H1 (cell line): Measurements from ENCODE around the gene ZC3H7B. TPM values are rescaled to one million over a fixed set of nuclear protein-coding genes. Genes with fewer than 3 reads are reported as not detected.

ENCODE experiments used
- CTCF ChIA-PET: fragments of 300-600 bp; sonication (Branson Sonifier 250); formaldehyde crosslinking; loops from one replicate; lab custom pipeline; 2021; ENCODE audit not compliant: partially characterized antibody; lab: Charles Lee
- POLR2A ChIA-PET: fragments of 300-600 bp; sonication (Branson Sonifier 250); formaldehyde crosslinking; loops from one replicate; lab custom pipeline; 2021; ENCODE audit warnings: inconsistent platforms; ENCODE audit not compliant: partially characterized antibody; lab: Charles Lee
- DNase-seq, 2 experiments: peaks; one replicate each; pipeline versions ENCODE4 v3.0.0 to v3.0.0-alpha.2; 2010 to 2022; ENCODE audit warnings: low spot score in 2 of 2, low read depth in 1 of 2, mixed read lengths in 1 of 2
- FAIRE-seq: peaks from 2 replicates; lab custom pipeline; 2011; peaks lifted over from hg19 to GRCh38; lab: Jason Lieb, UNC
- H2AFZ ChIP-seq: 2 replicates; pipeline ENCODE4 v1.8.1; 2012; ENCODE audit warnings: low read length, inconsistent platforms
- H2AK5ac ChIP-seq: 2 replicates; pipeline ENCODE4 v1.6.1; 2013; ENCODE audit warnings: low read depth, low read length
- H2BK120ac ChIP-seq: replicated peaks from 2 replicates; pipeline ENCODE3; 2013; ENCODE audit warnings: low read depth, low read length, inconsistent platforms
- H2BK12ac ChIP-seq: 2 replicates; pipeline ENCODE4 v1.6.1; 2013; ENCODE audit warnings: low read depth, low read length
- H2BK15ac ChIP-seq: 2 replicates; pipeline ENCODE4 v1.6.1; 2013; ENCODE audit warnings: low read length
- H2BK20ac ChIP-seq: 2 replicates; pipeline ENCODE4 v1.6.1; 2013; ENCODE audit warnings: low read length
- H2BK5ac ChIP-seq: 2 replicates; pipeline ENCODE4 v1.6.1; 2013; ENCODE audit warnings: low read depth, low read length
- H3K14ac ChIP-seq: 2 replicates; pipeline ENCODE4 v1.6.1; 2013; ENCODE audit warnings: inconsistent platforms; ENCODE audit not compliant: insufficient read length
- H3K18ac ChIP-seq: 2 replicates; pipeline ENCODE4 v1.6.1; 2013; ENCODE audit warnings: low read length; ENCODE audit errors: extremely low read depth
- H3K23ac ChIP-seq: 2 replicates; pipeline ENCODE4 v1.6.1; 2013; ENCODE audit warnings: inconsistent platforms; ENCODE audit not compliant: insufficient read length
- H3K23me2 ChIP-seq: 2 replicates; pipeline ENCODE4 v1.6.1; 2013; ENCODE audit warnings: low read depth, low read length
- H3K27ac ChIP-seq: 2 replicates; pipeline ENCODE4 v1.6.1; 2011; ENCODE audit warnings: low read depth, low read length, inconsistent platforms
- H3K27me3 ChIP-seq, 4 experiments: replicated peaks in 1 of 4; 1 replicate in 1 of 4; 2 replicates in 3 of 4; pipeline versions ENCODE4 v1.6.1 to v1.8.1; 2011 to 2013; ENCODE audit warnings: low read length in 3 of 4, mild to moderate bottlenecking in 3 of 4, inconsistent platforms in 2 of 4, mixed read lengths in 2 of 4, moderate library complexity in 1 of 4; ENCODE audit not compliant: control insufficient read depth in 3 of 4, insufficient read depth in 3 of 4; ENCODE audit errors: extremely low read depth in 1 of 4
- H3K36me3 ChIP-seq, 4 experiments: 2 replicates each; pipeline versions ENCODE4 v1.6.1 to v1.8.1; 2011 to 2013; ENCODE audit warnings: mild to moderate bottlenecking in 4 of 4, low read length in 3 of 4, moderate library complexity in 2 of 4, control low read depth in 1 of 4, inconsistent platforms in 1 of 4; ENCODE audit not compliant: insufficient read depth in 4 of 4, control insufficient read depth in 2 of 4
- H3K4ac ChIP-seq: replicated peaks from 2 replicates; pipeline ENCODE3; 2013; ENCODE audit warnings: low read length, low read depth, mixed read lengths, inconsistent platforms; ENCODE audit not compliant: insufficient read length
- H3K4me1 ChIP-seq, 4 experiments: replicated peaks in 1 of 4; 1 replicate in 1 of 4; 2 replicates in 3 of 4; pipeline versions ENCODE4 v1.6.1 to v1.8.1; 2011 to 2013; ENCODE audit warnings: low read length in 3 of 4, inconsistent platforms in 2 of 4, mixed read lengths in 1 of 4; ENCODE audit not compliant: insufficient read depth in 4 of 4, control insufficient read depth in 3 of 4
- H3K4me2 ChIP-seq, 2 experiments: 2 replicates each; pipeline versions ENCODE4 v1.6.1 to v1.8.1; 2011 to 2013; ENCODE audit warnings: low read depth in 2 of 2, low read length in 2 of 2, control low read depth in 1 of 2, inconsistent platforms in 1 of 2, mild to moderate bottlenecking in 1 of 2; ENCODE audit not compliant: insufficient read depth in 1 of 2
- H3K4me3 ChIP-seq, 4 experiments: fragments of 200-600, 300-600 bp in 1 of 4; sonication (generic), shearing (Covaris generic), sonication (Bioruptor Twin) in 1 of 4; 2 replicates each; pipeline versions ENCODE4 v1.5.1 to v1.8.1; 2011 to 2016; ENCODE audit warnings: low read length in 4 of 4, low read depth in 3 of 4, control low read depth in 2 of 4, inconsistent platforms in 2 of 4, mild to moderate bottlenecking in 2 of 4, mixed read lengths in 1 of 4, moderate library complexity in 1 of 4; ENCODE audit not compliant: insufficient read depth in 2 of 4; ENCODE audit errors: extremely low read depth in 1 of 4
- H3K56ac ChIP-seq: replicated peaks from 2 replicates; pipeline ENCODE3; 2013; ENCODE audit warnings: low read depth, mild to moderate bottlenecking, mixed read lengths, low read length, inconsistent platforms; ENCODE audit not compliant: insufficient read length
- H3K79me1 ChIP-seq: 2 replicates; pipeline ENCODE4 v1.6.1; 2013; ENCODE audit warnings: low read depth, low read length, control low read depth
- H3K79me2 ChIP-seq, 2 experiments: 2 replicates each; pipeline versions ENCODE4 v1.6.1 to v1.8.1; 2012 to 2013; ENCODE audit warnings: low read length in 2 of 2, mild to moderate bottlenecking in 2 of 2, inconsistent platforms in 1 of 2; ENCODE audit not compliant: insufficient read depth in 2 of 2, control insufficient read depth in 1 of 2
- H3K9ac ChIP-seq, 4 experiments: replicated peaks in 1 of 4; 1 replicate in 1 of 4; 2 replicates in 3 of 4; pipeline versions ENCODE4 v1.6.1 to v1.8.1; 2011 to 2013; ENCODE audit warnings: low read depth in 3 of 4, low read length in 3 of 4, control low read depth in 2 of 4, mild to moderate bottlenecking in 2 of 4, moderate library complexity in 2 of 4, inconsistent platforms in 1 of 4; ENCODE audit errors: extremely low read depth in 1 of 4
- H3K9me3 ChIP-seq, 2 experiments: 2 replicates each; pipeline versions ENCODE4 v1.6.1 to v1.8.1; 2012 to 2013; ENCODE audit warnings: mild to moderate bottlenecking in 2 of 2, moderate library complexity in 2 of 2, control low read depth in 1 of 2, inconsistent platforms in 1 of 2, low read depth in 1 of 2, low read length in 1 of 2, mixed read lengths in 1 of 2; ENCODE audit not compliant: insufficient read depth in 2 of 2
- H4K20me1 ChIP-seq, 2 experiments: replicated peaks in 1 of 2; 2 replicates each; pipeline versions ENCODE3 to v1.8.1; 2011 to 2013; ENCODE audit warnings: inconsistent platforms in 2 of 2, low read length in 2 of 2, mild to moderate bottlenecking in 1 of 2; ENCODE audit not compliant: insufficient read depth in 2 of 2, control insufficient read depth in 1 of 2
- H4K5ac ChIP-seq: 2 replicates; pipeline ENCODE4 v1.6.1; 2013; ENCODE audit warnings: low read length, low read depth, mixed read lengths, inconsistent platforms; ENCODE audit not compliant: insufficient read length
- H4K8ac ChIP-seq: 2 replicates; pipeline ENCODE4 v1.8.0; 2013; ENCODE audit warnings: mild to moderate bottlenecking, moderate library complexity, low read length, inconsistent platforms; ENCODE audit not compliant: insufficient read depth; ENCODE audit errors: extremely low read depth
- H4K91ac ChIP-seq: replicated peaks from 2 replicates; pipeline ENCODE3; 2013; ENCODE audit warnings: low read length, mixed read lengths, inconsistent platforms; ENCODE audit not compliant: insufficient read length
- EGR1 ChIP-seq: IDR thresholded peaks from 2 replicates; pipeline ENCODE4 v1.6.1; 2011; ENCODE audit warnings: low read depth, low read length, borderline replicate concordance
- EP300 ChIP-seq, 2 experiments: IDR thresholded peaks; 1 replicate in 1 of 2; 2 replicates in 1 of 2; pipeline ENCODE4 v1.6.1; 2011 to 2012; ENCODE audit warnings: low read depth in 2 of 2, low read length in 2 of 2, mild to moderate bottlenecking in 2 of 2, borderline replicate concordance in 1 of 2, inconsistent platforms in 1 of 2, moderate library complexity in 1 of 2
- HDAC6 ChIP-seq: IDR thresholded peaks from one replicate; pipeline ENCODE4 v1.7.1; 2012; ENCODE audit warnings: low read depth, mild to moderate bottlenecking, inconsistent platforms, low read length, moderate library complexity
- PHF8 ChIP-seq: fragments of 200-600 bp; sonication (generic); conservative IDR thresholded peaks from 2 replicates; pipeline ENCODE4 v1.7.1; 2012; ENCODE audit warnings: low read depth, mild to moderate bottlenecking, inconsistent platforms, low read length, moderate library complexity
- SIX5 ChIP-seq: IDR thresholded peaks from 2 replicates; pipeline ENCODE4 v1.6.1; 2011; ENCODE audit warnings: mild to moderate bottlenecking, low read depth, low read length
- SP4 ChIP-seq: IDR thresholded peaks from 2 replicates; pipeline ENCODE4 v1.6.1; 2012; ENCODE audit warnings: low read length, inconsistent platforms
- SUZ12 ChIP-seq: fragments of 200-600 bp; sonication (generic); IDR thresholded peaks from 2 replicates; pipeline ENCODE4 v1.6.1; 2012; ENCODE audit warnings: mild to moderate bottlenecking, inconsistent platforms, low read length, moderate library complexity, mixed read lengths
- WGBS, 2 experiments: shearing (Covaris generic) in 1 of 2; methylation state at CpG; one replicate each; pipeline versions ENCODE4 v1.1.6 to v1.1.7; 2013 to 2015; ENCODE audit warnings: low lambda C conversion rate in 2 of 2, mixed read lengths in 2 of 2, inconsistent platforms in 1 of 2, low coverage in 1 of 2, missing lambda C conversion rate in 1 of 2; ENCODE audit not compliant: insufficient replicate concordance in 2 of 2, insufficient coverage in 1 of 2, insufficient read length in 1 of 2; ENCODE audit errors: extremely low coverage in 1 of 2, missing lambda C conversion rate in 1 of 2; 5-methylcytosine and 5-hydroxymethylcytosine counted together
- polyA plus RNA-seq, 7 experiments: library from polyadenylated mRNA; depleted of rRNA in 3 of 7; stranded (reverse) in 5 of 7; unstranded in 2 of 7; fragments of >200 nt in 5 of 7; fragments of 200-250 nt in 2 of 7; gene quantifications; 1 replicate in 5 of 7; 2 replicates in 1 of 7; 4 replicates in 1 of 7; pipeline versions ENCODE4 v1.2.1 to v1.2.3, GENCODE V29; 2011 to 2013; ENCODE audit warnings: missing spikeins in 2 of 7, mixed read lengths in 2 of 7
- total RNA-seq: library from RNA; stranded (reverse); fragmentation: NEBNext Ultra II Directional; extraction: Animal tissue kit (Norgen Biotek cat#: 25700); gene quantifications from 2 replicates; pipeline ENCODE4 v1.2.1, GENCODE V29; 2021

ZC3H7B gene
- total and polyA plus RNA-seq, 2 of the 8 experiments (the other 6 are each of a cell fraction or from before 2014, with no cell fraction given) = 35.5 to 78.6 TPM

DNA sequence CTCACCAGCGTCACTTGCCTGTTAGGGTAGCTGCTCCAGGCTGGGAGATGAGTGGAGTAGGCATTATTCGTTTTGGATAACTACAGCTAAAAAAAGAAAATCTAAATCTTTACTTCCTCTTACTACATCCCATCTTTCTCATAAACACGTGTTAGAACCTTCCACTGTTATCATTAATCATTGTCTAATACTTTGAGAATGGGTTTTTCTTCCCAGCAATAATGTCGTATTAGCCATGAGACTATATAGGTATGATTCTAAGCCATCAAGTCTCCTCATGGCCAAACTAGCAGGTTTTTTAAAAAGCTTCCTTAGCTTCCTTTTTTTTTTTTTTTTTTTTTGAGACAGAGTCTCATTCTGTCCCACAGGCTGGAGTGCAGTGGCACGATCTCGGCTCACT is 76.5 kb downstream of the ZC3H7B start:
- H2BK5ac ChIP-seq = no peak overlapping the region
- no peak overlapping the region for H2AK5ac ChIP-seq
- no peak overlapping the region for H3K18ac ChIP-seq
- H3K4me3 ChIP-seq = no peak overlapping the region
- no peaks in the 10 kb centered on the region for H3K36me3 ChIP-seq
- no peak overlapping the region for H3K27ac ChIP-seq
- no peak overlapping the region for H3K14ac ChIP-seq
- DNase-seq = no peak
- no peak overlapping the region for H2AFZ ChIP-seq
- no peak overlapping the region for H3K23ac ChIP-seq
- WGBS, 2 experiments = 82 to 100% methylated on average over 1 to 4 of the region's 6 CpGs
- H4K91ac ChIP-seq = no peak overlapping the region
- H3K27me3 ChIP-seq = no peaks in the 10 kb centered on the region; a peak in 1 of 7 replicates
- no peak overlapping the region for H3K4ac ChIP-seq
- H3K79me1 ChIP-seq = no peaks in the 10 kb centered on the region
- TF ChIP-seq PHF8 (no peak), SUZ12 (no peak), SIX5 (no peak), SP4 (no peak), HDAC6 (no peak), EP300 (IDR thresholded peaks at IDR 0.05; ENCODE audit: borderline replicate concordance in 1 of 2, low read depth in 2 of 2, low read length in 2 of 2) (no peak), EGR1 (no peak)
- H3K4me1 ChIP-seq = peaks cover 0 to 6% (median 5%) of the 10 kb centered on the region in 4 experiments; a peak in 5 of 7 replicates
- no peak for FAIRE-seq
- no peak overlapping the region for H4K8ac ChIP-seq
- H3K4me2 ChIP-seq = no peak overlapping the region
- no peak overlapping the region for H3K56ac ChIP-seq
- H2BK120ac ChIP-seq = no peak overlapping the region
- POLR2A ChIA-PET = interaction anchor here (0.7 to 7.5 kb wide), 7 partner anchors 8 to 86 kb away, joined by 3 to 129 read pairs (median 3); partner anchors contain the start of gene TOB2
- no peak overlapping the region for H2BK12ac ChIP-seq
- peaks cover 9% of the 10 kb centered on the region for H3K23me2 ChIP-seq
- no peaks in the 10 kb centered on the region for H3K79me2 ChIP-seq
- H3K9ac ChIP-seq = no peak overlapping the region
- no peak overlapping the region for H2BK20ac ChIP-seq
- CTCF ChIA-PET = interaction anchor here (1.0 to 1.4 kb wide), 4 partner anchors 24 to 32 kb away, joined by 3 to 5 read pairs (median 4); no protein-coding TSS in a partner anchor
- H4K20me1 ChIP-seq = peaks cover 0 to 2% of the 10 kb centered on the region in 2 experiments
- no peak overlapping the region for H4K5ac ChIP-seq
- H2BK15ac ChIP-seq = peak overlapping the region; percentile 65; the same call in 1 of the 2 replicates
- H3K9me3 ChIP-seq = no peaks in the 10 kb centered on the region
